ENCODE measurements around the gene LYRM2.

Gene LYRM2

GRCh38 chr6:89590133-89590532 is 48.4 kb downstream of the LYRM2 start:
- H3K4me3 ChIP-seq (replicated peaks in 1 of 2; ENCODE audit: low read depth in 2 of 2, low read length in 2 of 2), result no peak overlapping the region
- DNase-seq (ENCODE audit: low read depth in 2 of 2), result no peak
- TF ChIP-seq CTCF (IDR thresholded peaks at IDR 0.05; ENCODE audit: low read depth, low read length), result no peak

GRCh38 chr6:89589297-89590025 is 49.1 kb downstream of the LYRM2 start:
- no peak for DNase-seq (ENCODE audit: low read depth in 2 of 2)
- TF ChIP-seq CTCF (IDR thresholded peaks at IDR 0.05; ENCODE audit: low read depth, low read length), result no peak
- no peak overlapping the region for H3K4me3 ChIP-seq (replicated peaks in 1 of 2; ENCODE audit: low read depth in 2 of 2, low read length in 2 of 2)

- no peak for TF ChIP-seq CTCF (IDR thresholded peaks at IDR 0.05; ENCODE audit: low read depth, low read length)
- H3K4me3 ChIP-seq (replicated peaks in 1 of 2; ENCODE audit: low read depth in 2 of 2, low read length in 2 of 2), result no peak overlapping the region
- peak in 1 of 2 donors; percentile 27 for DNase-seq (ENCODE audit: low read depth in 2 of 2)
Observed at GRCh38 chr6:89585154-89585553, 53.4 kb downstream of the LYRM2 start.

- TF ChIP-seq CTCF (IDR thresholded peaks at IDR 0.05; ENCODE audit: low read depth, low read length), result no peak
- no peak for DNase-seq (ENCODE audit: low read depth in 2 of 2)
- no peak overlapping the region for H3K4me3 ChIP-seq (replicated peaks in 1 of 2; ENCODE audit: low read depth in 2 of 2, low read length in 2 of 2)
Observed at GRCh38 chr6:89584539-89584938, 54.0 kb downstream of the LYRM2 start.

- TF ChIP-seq CTCF (IDR thresholded peaks at IDR 0.05; ENCODE audit: low read depth, low read length), result no peak
- DNase-seq (ENCODE audit: low read depth in 2 of 2), result no peak
- no peak overlapping the region for H3K4me3 ChIP-seq (replicated peaks in 1 of 2; ENCODE audit: low read depth in 2 of 2, low read length in 2 of 2)
Observed at GRCh38 chr6:89583559-89583958, 55.0 kb downstream of the LYRM2 start.

GRCh38 chr6:89582669-89583325 is 55.8 kb downstream of the LYRM2 start:
- DNase-seq (ENCODE audit: low read depth in 2 of 2), result no peak

More at GRCh38 chr6:89582669-89583325, 55.8 kb downstream of the LYRM2 start:
- no peak for TF ChIP-seq CTCF (IDR thresholded peaks at IDR 0.05; ENCODE audit: low read depth, low read length)
- H3K4me3 ChIP-seq (replicated peaks in 1 of 2; ENCODE audit: low read depth in 2 of 2, low read length in 2 of 2), result no peak overlapping the region

Measured in cardiac fibroblast (primary cell).